GM18505 (cell line): ENCODE data around the gene PLEKHN1.
A peak's percentile ranks its signal among the peaks of the same experiment; 100 is the strongest.
"Not testable (repeated sequence)": the region's sequence is repeated elsewhere in the genome, so short reads cannot be mapped to it uniquely, and the experiment has no call there.

Experiments used
- ATAC-seq: cut with Tn5 transposase; IDR thresholded peaks from one replicate; pipeline ENCODE4 v1.9.1; 2021; ENCODE audit not compliant: unreplicated experiment
- POLR2A ChIP-seq: IDR thresholded peaks from 4 replicates; pipeline ENCODE4 v1.6.1; 2011; ENCODE audit warnings: borderline replicate concordance; ENCODE audit not compliant: insufficient read depth, insufficient read length; ENCODE audit errors: extremely low read depth

Gene PLEKHN1

DNA sequence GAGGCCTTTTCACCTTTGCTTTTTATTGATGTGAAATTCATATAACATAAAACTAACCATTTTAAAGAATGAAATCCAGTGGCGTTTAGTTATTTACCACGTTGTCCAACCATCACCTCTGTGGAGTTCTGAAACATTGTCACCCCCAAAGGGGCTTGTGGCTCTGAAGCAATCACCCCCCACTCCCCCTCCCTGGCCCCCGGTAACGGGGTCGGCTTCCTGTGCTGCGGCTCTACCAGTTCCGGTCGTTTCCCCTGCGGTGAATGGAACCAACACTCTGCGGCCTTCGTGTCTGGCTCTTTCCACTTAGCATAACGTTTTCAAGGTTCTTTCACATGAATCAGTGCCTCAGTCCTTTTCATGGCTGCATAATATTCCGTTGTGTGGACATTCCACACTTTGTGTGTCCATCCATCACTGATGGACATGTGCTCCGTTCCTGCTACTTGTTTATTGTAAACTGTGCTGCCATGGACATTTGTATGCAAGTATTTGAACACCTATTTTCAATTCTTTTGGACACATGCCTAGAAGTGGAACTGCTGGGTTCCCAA lies 45.2 kb downstream of the PLEKHN1 start:
- TF ChIP-seq POLR2A, result no peak
- no peak for ATAC-seq

DNA sequence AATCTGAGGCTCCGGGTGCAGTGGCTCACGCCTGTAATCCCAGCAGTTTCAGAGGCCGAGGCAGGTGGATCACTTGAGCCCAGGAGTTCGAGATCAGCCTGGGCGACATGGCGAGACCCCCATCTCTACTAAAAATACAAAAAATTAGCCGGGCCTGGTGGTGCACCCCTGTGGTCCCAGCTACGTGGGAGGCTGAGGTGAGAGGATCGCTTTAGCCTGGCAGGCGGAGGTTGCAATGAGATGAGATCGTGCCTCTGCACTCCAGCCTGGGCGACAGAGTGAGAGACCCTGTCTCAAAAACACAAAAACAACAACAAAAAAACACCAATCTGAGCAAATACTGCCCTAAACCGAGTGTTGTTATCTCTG lies 46.4 kb downstream of the PLEKHN1 start:
- ATAC-seq, result not testable (repeated sequence)

DNA sequence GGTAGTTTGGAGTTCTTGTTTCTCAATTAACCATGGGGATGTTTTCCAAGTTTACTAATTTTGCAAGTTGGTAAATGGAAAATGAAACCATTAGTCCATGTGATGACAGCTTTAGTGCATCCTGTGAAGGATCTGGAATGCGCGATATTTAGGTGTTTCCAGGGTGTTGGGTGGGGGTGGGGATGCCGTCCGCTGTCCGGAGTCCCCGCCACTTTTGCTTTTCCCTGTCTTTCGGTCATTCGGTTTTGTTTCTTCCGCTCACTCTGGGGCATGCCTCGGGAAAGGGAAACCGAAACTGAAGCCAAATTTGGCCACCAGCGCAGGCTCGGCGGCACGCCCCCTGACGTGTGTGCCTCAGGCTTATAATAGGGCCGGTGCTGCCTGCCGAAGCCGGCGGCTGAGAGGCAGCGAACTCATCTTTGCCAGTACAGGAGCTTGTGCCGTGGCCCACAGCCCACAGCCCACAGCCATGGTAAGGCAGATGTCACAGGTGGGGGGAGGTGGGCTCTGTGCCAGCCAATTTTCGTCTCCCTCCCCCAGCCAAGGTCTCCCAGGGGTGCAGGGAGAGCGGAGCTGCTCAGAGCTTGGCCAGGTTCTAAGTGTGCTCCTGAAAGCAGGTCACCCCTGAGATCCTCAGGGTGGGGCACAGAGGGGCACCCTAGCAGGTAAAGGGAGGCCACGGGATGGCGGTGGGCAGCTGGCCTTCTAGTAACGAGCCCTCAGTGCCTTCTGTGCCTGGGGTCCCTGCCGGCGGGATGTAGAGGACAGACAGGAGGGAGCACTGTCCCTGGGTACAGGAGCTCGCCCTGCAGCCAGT lies 47.0 kb downstream of the PLEKHN1 start, which contains the start of gene ISG15:
Gene ISG15, plus strand, starts transcription at position 393 of the 817 bp plus-strand sequence. Its CDS starts 77 bp downstream, at position 470.
- ATAC-seq, result peak; percentile 91
- peak; percentile 97 for TF ChIP-seq POLR2A

DNA sequence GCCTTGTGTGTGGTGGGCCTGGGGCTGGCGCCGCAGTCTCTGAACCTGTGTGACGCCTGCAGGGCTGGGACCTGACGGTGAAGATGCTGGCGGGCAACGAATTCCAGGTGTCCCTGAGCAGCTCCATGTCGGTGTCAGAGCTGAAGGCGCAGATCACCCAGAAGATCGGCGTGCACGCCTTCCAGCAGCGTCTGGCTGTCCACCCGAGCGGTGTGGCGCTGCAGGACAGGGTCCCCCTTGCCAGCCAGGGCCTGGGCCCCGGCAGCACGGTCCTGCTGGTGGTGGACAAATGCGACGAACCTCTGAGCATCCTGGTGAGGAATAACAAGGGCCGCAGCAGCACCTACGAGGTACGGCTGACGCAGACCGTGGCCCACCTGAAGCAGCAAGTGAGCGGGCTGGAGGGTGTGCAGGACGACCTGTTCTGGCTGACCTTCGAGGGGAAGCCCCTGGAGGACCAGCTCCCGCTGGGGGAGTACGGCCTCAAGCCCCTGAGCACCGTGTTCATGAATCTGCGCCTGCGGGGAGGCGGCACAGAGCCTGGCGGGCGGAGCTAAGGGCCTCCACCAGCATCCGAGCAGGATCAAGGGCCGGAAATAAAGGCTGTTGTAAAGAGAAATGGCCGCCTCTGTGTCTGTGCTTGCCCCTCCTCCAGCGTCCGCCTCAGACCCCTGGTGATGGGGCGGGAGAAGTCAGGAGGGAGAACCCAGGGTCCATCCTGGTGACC lies 47.8 kb downstream of the PLEKHN1 start:
- ATAC-seq, result no peak
- peak; percentile 27 for TF ChIP-seq POLR2A

DNA sequence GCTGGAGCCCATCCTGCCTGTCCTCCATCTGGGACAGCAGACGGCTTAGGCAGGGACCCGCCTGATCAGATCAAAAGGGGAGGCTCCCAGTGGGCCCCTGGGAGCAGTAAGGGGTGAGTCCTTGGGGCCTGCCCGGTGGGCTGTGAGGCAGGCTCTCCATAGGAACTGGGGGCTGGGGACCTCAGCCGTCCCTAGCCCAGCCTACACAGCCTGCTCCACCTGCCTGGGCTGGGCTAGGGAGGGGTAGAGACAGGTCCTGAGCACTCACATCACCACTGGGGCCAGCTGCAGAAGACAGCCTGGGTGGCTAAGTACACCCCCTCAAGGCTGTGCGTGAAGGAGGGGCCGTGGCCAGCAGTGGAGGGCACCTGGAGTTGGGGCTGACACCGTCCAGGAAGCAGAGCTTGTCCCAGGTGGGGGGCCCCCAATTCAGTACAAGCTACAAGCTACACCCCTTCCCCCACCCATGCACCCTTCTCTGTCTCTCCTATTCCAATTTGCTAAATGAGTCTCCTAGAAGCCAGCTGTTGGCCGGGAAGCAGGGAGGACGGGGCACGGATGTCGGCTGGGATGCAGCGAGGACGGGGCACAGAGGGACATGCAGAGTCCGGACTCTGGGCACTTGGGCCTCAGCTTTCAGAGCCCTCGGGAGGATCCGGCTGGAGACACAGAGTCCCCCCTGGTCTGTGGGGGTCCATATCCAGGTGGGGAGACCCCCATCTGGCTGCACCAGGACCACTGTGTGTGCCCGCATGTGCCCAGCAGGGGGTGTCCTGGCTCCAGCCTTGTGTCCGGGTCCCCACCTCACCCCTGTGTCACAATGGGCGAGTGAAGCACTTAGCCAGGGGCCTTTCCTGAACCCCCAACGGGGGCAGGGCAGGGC lies 48.8 kb downstream of the PLEKHN1 start:
- peak; percentile 40 for TF ChIP-seq POLR2A
- no peak for ATAC-seq

DNA sequence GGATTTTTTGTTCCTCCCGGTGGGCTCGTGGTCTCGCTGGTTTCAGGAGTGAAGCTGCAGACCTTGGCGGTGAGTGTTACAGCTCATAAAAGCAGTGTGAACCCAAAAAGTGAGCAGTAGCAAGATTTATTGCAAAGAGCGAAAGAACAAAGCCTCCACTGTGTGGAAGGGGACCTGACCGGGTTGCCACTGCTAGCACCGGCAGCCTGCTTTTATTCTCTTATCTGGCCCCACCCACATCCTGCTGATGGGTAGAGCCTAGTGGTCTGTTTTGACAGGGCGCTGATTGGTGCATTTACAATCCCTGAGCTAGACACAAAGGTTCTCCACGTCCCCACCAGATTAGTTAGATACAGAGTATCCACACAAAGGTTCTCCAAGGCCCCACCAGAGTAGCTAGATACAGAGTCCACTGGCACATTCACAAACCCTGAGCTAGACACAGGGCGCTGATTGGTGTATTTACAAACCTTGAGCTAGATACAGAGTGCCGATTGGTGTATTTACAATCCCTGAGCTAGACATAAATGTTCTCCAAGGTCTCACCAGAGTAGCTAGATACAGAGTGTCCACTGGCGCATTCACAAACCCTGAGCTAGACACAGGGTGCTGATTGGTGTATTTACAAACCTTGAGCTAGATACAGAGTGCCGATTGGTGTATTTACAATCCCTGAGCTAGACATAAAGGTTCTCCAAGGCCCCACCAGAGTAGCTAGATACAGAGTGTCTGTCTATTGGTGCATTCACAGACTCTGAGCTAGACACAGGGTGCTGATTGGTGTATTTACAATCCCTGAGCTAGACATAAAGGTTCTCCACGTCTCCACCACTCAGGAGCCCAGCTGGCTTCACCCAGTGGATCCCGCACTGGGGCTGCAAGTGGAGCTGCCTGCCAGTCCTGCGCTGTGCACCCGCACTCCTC lies 51.4 kb downstream of the PLEKHN1 start:
- ATAC-seq, result not testable (repeated sequence)

DNA sequence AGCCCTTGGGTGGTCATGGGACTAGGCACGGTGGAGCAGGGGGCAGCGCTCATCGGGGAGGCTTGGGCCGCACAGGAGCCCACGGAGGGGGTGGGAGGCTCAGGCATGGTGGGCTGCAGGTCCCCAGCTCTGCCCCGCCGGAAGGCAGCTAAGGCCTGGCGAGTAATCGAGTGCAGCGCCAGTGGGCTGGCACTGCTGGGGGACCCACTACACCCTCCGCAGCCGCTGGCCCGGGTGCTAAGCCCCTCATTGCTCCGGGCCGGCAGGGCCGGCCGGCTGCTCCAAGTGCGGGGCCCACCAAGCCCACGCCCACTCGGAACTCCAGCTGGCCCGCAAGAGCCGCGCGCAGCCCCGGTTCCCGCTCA lies 52.0 kb downstream of the PLEKHN1 start:
- not testable (repeated sequence) for ATAC-seq

DNA sequence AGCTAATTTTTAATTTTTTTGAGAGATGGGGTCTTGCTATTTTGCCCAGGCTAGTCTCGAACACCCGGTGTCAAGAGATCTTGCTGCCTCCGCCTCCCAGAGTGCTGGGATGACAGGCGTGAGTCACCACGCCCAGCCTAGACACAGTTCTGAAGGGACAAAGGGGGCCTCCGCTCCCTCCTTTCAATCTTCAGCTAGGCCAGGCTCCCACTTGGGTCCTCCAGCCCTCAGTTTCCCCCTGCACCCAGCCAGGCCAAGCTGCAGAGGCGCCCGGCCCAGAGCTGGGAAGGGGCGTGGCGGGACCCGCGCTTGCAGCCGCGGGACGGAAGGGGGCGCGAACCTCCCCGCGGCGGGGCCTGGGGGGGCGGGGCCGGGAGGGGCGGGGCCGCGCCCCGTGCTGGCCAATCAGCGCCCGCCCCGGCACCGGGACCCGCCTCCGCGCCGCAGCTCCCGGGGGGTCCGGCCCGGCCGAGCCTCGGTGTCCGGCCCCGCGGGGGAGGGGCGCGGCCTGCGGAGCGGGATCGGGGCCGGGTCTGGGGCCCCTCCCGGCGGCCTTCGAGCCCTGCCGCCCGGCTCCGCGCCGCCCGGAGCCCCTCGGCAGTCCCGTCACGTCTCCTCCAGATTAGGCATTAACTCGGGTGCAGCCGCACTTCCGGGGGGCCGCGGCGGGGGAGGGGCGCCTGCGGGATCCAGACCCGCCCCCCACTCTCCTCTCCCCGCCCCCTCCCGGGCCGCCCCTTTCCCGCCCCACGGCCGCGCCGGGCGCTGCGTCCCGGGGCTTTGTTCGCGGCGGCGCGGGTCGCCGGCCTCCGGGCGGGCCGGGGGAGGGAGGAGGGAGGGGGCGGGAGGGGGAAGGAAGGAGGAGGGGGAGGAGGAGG lies 53.1 kb downstream of the PLEKHN1 start:
- TF ChIP-seq POLR2A, result peak; percentile 50
- peak; percentile 63 for ATAC-seq

DNA sequence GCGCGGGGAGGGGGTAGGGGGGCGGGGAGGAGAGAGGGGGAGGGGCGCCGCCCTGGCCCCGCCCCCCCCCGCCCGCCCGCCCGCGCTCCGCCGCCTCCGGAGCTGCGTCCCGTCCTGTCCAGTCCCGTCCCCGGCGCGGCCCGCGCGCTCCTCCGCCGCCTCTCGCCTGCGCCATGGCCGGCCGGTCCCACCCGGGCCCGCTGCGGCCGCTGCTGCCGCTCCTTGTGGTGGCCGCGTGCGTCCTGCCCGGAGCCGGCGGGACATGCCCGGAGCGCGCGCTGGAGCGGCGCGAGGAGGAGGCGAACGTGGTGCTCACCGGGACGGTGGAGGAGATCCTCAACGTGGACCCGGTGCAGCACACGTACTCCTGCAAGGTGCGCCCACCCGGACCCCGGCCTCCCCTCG lies 53.7 kb downstream of the PLEKHN1 start, which contains the start of gene AGRN:
Gene AGRN, plus strand, starts transcription at position 121 of the 405 bp plus-strand sequence. Its CDS starts 53 bp downstream, at position 174.
- TF ChIP-seq POLR2A, result no peak
- ATAC-seq, result peak; percentile 27

DNA sequence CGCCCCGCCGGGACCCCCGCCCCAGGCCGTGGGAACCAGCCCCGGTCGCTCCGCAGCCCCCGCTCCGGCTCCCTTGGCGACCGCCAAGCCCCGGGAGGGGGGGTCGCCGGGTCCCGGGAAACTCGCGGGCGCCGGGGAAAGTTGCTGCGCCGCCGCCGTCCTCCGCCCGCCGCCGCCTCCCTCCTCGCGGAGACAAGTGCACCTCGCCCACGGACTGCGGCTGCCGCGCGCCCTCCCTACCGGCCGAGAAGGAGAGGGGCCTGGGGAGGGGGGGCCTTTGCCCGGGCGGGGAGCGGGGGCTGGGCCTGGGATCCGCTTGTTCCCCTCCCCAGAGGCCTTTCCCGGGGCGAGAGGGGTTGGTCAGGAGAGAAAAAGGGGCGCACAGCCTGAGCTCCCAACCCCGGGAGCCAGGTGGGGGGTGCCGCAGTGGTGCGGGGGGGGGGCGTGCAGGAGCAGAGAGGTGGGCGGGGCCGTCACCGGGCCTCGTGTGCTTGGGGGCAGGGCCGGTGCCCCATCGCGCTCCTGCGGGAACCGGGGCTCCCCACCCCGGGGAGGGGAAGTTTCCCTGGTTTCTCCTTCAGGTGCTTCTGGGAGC lies 54.2 kb downstream of the PLEKHN1 start:
- ATAC-seq, result peak; percentile 16

More for the DNA sequence above, 54.2 kb downstream of the PLEKHN1 start:
- TF ChIP-seq POLR2A, result no peak
